Fibroblast of villous mesenchyme (primary cell): ENCODE results near the gene B9D1. TPM values are rescaled to one million over a fixed set of nuclear protein-coding genes. Genes with fewer than 3 reads are reported as not detected.

ENCODE experiments used
- DNase-seq: peaks from one replicate; pipeline ENCODE4 v3.0.0-alpha.2; 2010; ENCODE audit warnings: low read depth
- H3K4me3 ChIP-seq: 2 replicates; pipeline ENCODE4 v1.5.1; 2011; ENCODE audit warnings: low read depth, mild to moderate bottlenecking, low read length
- CTCF ChIP-seq: IDR thresholded peaks from 2 replicates; pipeline ENCODE4 v1.5.1; 2012; ENCODE audit warnings: low read depth, mild to moderate bottlenecking, low read length; ENCODE audit not compliant: insufficient read depth
- total RNA-seq: library from RNA; depleted of rRNA; stranded (reverse); fragments of >200 nt; gene quantifications from 2 replicates; pipeline ENCODE4 v1.2.3, GENCODE V29; 2012

B9D1 gene
- total RNA-seq, 1 donor = 40.2 TPM

DNA sequence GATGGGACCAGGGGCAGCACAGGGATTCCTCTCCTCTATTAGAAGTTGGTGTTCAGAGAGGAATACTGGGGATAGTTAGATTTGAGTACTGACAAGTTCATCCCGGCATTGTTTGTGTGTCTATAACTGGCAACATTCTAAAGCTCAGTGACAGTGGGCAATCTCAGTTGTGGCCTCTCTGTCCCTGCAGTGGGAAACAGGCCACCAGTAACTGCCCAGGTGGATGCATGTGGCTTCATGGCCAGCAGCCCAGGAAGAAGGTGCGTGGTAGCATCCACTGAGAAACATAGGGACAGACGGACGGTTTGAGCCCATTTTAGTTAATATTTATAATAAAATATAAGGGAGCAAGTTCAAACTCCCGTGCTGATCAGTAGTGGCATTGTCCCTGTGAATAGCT, 51.5 kb downstream of the B9D1 start:
- H3K4me3 ChIP-seq = no peak overlapping the region
- DNase-seq = no peak
- TF ChIP-seq CTCF = no peak

GRCh38 chr17:19310151-19310550, 52.4 kb downstream of the B9D1 start:
- no peak overlapping the region for H3K4me3 ChIP-seq
- TF ChIP-seq CTCF = no peak
- DNase-seq = no peak

- DNase-seq = no peak
- no peak for TF ChIP-seq CTCF
- H3K4me3 ChIP-seq = no peak overlapping the region
These were observed 52.8 kb downstream of the B9D1 start for GRCh38 chr17:19309701-19310100.

DNA sequence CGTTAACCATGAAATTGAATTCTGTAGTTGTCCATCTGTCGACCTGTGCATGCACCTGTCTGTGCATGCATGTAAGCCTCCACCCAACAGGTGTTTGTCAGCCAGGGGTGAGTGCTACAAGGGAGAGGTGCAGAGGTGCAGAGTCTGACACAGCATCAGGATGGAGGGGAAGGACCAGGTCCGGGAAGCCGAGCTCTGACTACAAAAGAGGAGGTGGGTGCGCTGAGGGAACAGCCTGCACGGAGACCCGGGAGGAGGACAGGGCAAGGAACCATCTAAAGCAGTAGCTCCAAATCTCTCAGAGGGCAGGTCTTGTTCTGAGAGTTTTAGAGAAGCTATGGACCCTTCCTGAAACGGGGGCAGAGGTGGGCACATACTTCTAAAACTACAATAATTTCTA, 54.1 kb downstream of the B9D1 start:
- no peak for DNase-seq
- no peak overlapping the region for H3K4me3 ChIP-seq
- no peak for TF ChIP-seq CTCF

DNA sequence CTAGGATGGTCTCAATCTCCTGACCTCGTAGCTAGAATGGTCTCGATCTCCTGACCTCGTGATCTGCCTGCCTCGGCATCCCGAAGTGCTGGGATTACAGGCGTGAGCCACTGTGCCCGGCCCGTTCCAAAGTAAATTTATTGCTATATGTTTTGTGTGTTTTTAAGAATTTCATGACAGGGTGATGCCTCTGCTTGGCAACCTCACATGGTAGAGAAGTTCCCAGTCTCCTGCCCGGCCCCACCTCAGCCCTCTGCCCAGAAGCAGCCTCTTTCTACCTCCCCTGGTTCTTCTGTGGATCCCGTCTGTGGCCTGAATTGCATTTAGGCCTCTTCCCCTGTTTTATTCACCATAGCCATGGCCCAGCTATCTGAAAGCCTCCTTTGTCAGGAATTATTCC, 55.0 kb downstream of the B9D1 start:
- TF ChIP-seq CTCF = no peak
- no peak for DNase-seq
- H3K4me3 ChIP-seq = no peak overlapping the region

- no peak for TF ChIP-seq CTCF
- DNase-seq = no peak
- H3K4me3 ChIP-seq = no peak overlapping the region
These were observed 56.1 kb downstream of the B9D1 start for GRCh38 chr17:19306160-19307111.

DNA sequence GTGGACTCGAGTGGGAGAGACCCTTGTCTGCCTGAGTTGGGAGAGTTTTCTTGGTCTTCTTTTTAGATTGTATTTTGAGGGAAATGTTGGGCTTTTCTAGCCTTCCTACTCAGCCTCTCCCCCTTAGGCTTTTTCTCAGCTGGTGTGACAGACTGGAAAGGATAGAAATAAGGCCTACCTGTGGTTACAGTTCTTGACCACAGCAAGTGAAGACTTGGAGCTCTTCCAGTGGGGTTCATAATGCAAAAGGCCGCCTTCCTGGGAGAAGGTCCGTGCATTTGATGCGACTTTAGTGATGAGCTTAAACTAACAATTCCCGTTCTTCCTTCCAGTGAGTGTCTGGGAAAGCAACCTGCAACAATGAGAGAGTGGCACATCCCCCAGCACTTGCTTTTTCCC, 56.8 kb downstream of the B9D1 start:
- no peak for DNase-seq
- no peak for TF ChIP-seq CTCF
- no peak overlapping the region for H3K4me3 ChIP-seq
